IMR-90 (cell line): Measurements from ENCODE around the gene KCNJ6. TPM values are rescaled to one million over a fixed set of nuclear protein-coding genes. Genes with fewer than 3 reads are reported as not detected.
"Not testable (repeated sequence)": the region's sequence is repeated elsewhere in the genome, so short reads cannot be mapped to it uniquely, and the experiment has no call there.

ENCODE experiments used
- ATAC-seq: fragments of 200-7000 bp; cut with Tn5 transposase; 2 replicates; pipeline ENCODE4 v1.9.1; 2020; ENCODE audit warnings: low read depth, mild to moderate bottlenecking, moderate library complexity
- BruUV-seq: library from RNA; stranded (reverse); fragments of 400-500 nt; replicated peaks from 2 replicates; lab custom pipeline; 2021; lab: Mats Ljungman, UMichigan
- CTCF ChIA-PET: fragments of 300-600 bp; formaldehyde crosslinking; extraction: SDS; loops from one replicate; lab custom pipeline; 2021; ENCODE audit warnings: antibody characterized with exemption; lab: Yijun Ruan, JAX
- POLR2A ChIA-PET: fragments of 300-600 bp; sonication (Branson Sonifier 250); formaldehyde crosslinking; loops from one replicate; lab custom pipeline; 2022; ENCODE audit warnings: antibody characterized with exemption; ENCODE audit not compliant: unreplicated experiment; lab: Charles Lee
- DNase-seq: peaks from one replicate; pipeline ENCODE4 v3.0.0; 2013
- H2AFZ ChIP-seq: replicated peaks from 2 replicates; pipeline ENCODE3; 2013; ENCODE audit warnings: low read length, mild to moderate bottlenecking; ENCODE audit not compliant: poor library complexity
- H2AK5ac ChIP-seq: 2 replicates; pipeline ENCODE4 v1.6.1; 2013; ENCODE audit warnings: low read depth, low read length, inconsistent platforms
- H2AK9ac ChIP-seq: replicated peaks from 2 replicates; pipeline ENCODE3; 2013; ENCODE audit warnings: mild to moderate bottlenecking, low read depth, low read length, moderate library complexity; ENCODE audit not compliant: poor library complexity
- H2BK120ac ChIP-seq: 2 replicates; pipeline ENCODE4 v1.6.1; 2013; ENCODE audit warnings: low read depth, low read length, inconsistent platforms
- H2BK15ac ChIP-seq: 3 replicates; pipeline ENCODE4 v1.6.1; 2013; ENCODE audit warnings: low read depth, low read length, inconsistent platforms
- H2BK20ac ChIP-seq: 2 replicates; pipeline ENCODE4 v1.6.1; 2013; ENCODE audit warnings: low read depth, mild to moderate bottlenecking, inconsistent platforms, low read length, moderate library complexity
- H2BK5ac ChIP-seq: 2 replicates; pipeline ENCODE4 v1.6.1; 2013; ENCODE audit warnings: mild to moderate bottlenecking, low read depth, low read length, inconsistent platforms; ENCODE audit not compliant: poor library complexity, severe bottlenecking
- H3K14ac ChIP-seq: replicated peaks from 2 replicates; pipeline ENCODE4 v1.6.1; 2013; ENCODE audit warnings: low read depth, low read length, inconsistent platforms
- H3K18ac ChIP-seq: 2 replicates; pipeline ENCODE4 v1.6.1; 2013; ENCODE audit warnings: low read depth, low read length, control low read depth
- H3K23ac ChIP-seq: 2 replicates; pipeline ENCODE4 v1.6.1; 2013; ENCODE audit warnings: low read depth, low read length, inconsistent platforms
- H3K27ac ChIP-seq: 2 replicates; pipeline ENCODE4 v1.5.1; 2013; ENCODE audit warnings: mild to moderate bottlenecking, control low read depth, low read length; ENCODE audit not compliant: insufficient read depth
- H3K27me3 ChIP-seq: 2 replicates; pipeline ENCODE4 v1.6.1; 2013; ENCODE audit warnings: low read length; ENCODE audit not compliant: control insufficient read depth, insufficient read depth
- H3K36me3 ChIP-seq: 2 replicates; pipeline ENCODE4 v1.6.1; 2013; ENCODE audit warnings: low read length, mixed read lengths; ENCODE audit not compliant: control insufficient read depth, insufficient read depth
- H3K4ac ChIP-seq: 2 replicates; pipeline ENCODE4 v1.6.1; 2013; ENCODE audit warnings: low read depth, low read length, inconsistent platforms
- H3K4me1 ChIP-seq: 2 replicates; pipeline ENCODE4 v1.6.1; 2013; ENCODE audit warnings: low read length, mixed read lengths; ENCODE audit not compliant: control insufficient read depth, insufficient read depth
- H3K4me2 ChIP-seq: 2 replicates; pipeline ENCODE4 v1.6.1; 2013; ENCODE audit warnings: low read depth, mild to moderate bottlenecking, control low read depth, low read length, moderate library complexity
- H3K4me3 ChIP-seq: 2 replicates; pipeline ENCODE4 v1.5.1; 2013; ENCODE audit warnings: low read depth, mild to moderate bottlenecking, control low read depth, low read length, moderate library complexity; ENCODE audit not compliant: insufficient read depth
- H3K56ac ChIP-seq: 2 replicates; pipeline ENCODE4 v1.6.1; 2013; ENCODE audit warnings: low read length, inconsistent platforms; ENCODE audit not compliant: insufficient read depth; ENCODE audit errors: extremely low read depth
- H3K79me1 ChIP-seq, 2 experiments: 2 replicates each; pipeline ENCODE4 v1.6.1; 2013; ENCODE audit warnings: low read length in 2 of 2, inconsistent platforms in 1 of 2, low read depth in 1 of 2
- H3K9ac ChIP-seq: 2 replicates; pipeline ENCODE4 v1.6.1; 2013; ENCODE audit warnings: low read depth, low read length, control low read depth
- H3K9me1 ChIP-seq: 2 replicates; pipeline ENCODE4 v1.6.1; 2013; ENCODE audit warnings: low read length, inconsistent platforms; ENCODE audit not compliant: insufficient read depth
- H3K9me3 ChIP-seq: 2 replicates; pipeline ENCODE4 v1.6.1; 2013; ENCODE audit warnings: low read length; ENCODE audit not compliant: control insufficient read depth, insufficient read depth
- H4K20me1 ChIP-seq: 2 replicates; pipeline ENCODE4 v1.6.1; 2013; ENCODE audit warnings: low read length, inconsistent platforms; ENCODE audit not compliant: insufficient read depth
- H4K5ac ChIP-seq: 2 replicates; pipeline ENCODE4 v1.6.1; 2013; ENCODE audit warnings: mild to moderate bottlenecking, low read depth, low read length, control low read depth
- H4K8ac ChIP-seq, 2 experiments: 2 replicates each; pipeline ENCODE4 v1.6.1; 2013; ENCODE audit warnings: low read depth in 2 of 2, low read length in 2 of 2, control low read depth in 1 of 2, inconsistent platforms in 1 of 2
- H4K91ac ChIP-seq: 2 replicates; pipeline ENCODE4 v1.6.1; 2013; ENCODE audit warnings: low read depth, low read length, inconsistent platforms; ENCODE audit not compliant: insufficient read depth
- WGBS, 2 experiments: methylation state at CpG; one replicate each; pipeline versions ENCODE4 v1.1.5 to v1.1.7; 2013; ENCODE audit warnings: missing lambda C conversion rate in 2 of 2; ENCODE audit not compliant: insufficient read length in 1 of 2; ENCODE audit errors: extremely low coverage in 2 of 2; 5-methylcytosine and 5-hydroxymethylcytosine counted together
- dilution Hi-C: fragments of 300-500 bp; cut with HindIII; formaldehyde crosslinking; loops from one replicate; pipeline ENCODE4 v1.14.3; 2018; ENCODE audit warnings: low sequenced_read_pairs; ENCODE audit not compliant: unreplicated experiment
- in situ Hi-C: fragments of 300-500 bp; cut with MboI; formaldehyde crosslinking; loops from 3 replicates; pipeline ENCODE4 v1.14.3; 2019; ENCODE audit warnings: low sequenced_read_pairs, inconsistent platforms, mixed read lengths
- intact Hi-C: fragments of 100-400 bp; cut with micrococcal nuclease; formaldehyde crosslinking; loops from 2 replicates; pipeline ENCODE4 v1.10.0; 2022
- polyA plus RNA-seq, 3 experiments: library from polyadenylated mRNA; depleted of rRNA; stranded (reverse); fragments of >200 nt; gene quantifications; 2 replicates each; pipeline ENCODE4 v1.2.3, GENCODE V29; 2012; ENCODE audit warnings: low replicate concordance in 1 of 3
- total RNA-seq: library from RNA; depleted of rRNA; stranded (reverse); fragments of >200 nt; gene quantifications from 2 replicates; pipeline ENCODE4 v1.2.3, GENCODE V29; 2012

KCNJ6 gene
- total and polyA plus RNA-seq, 2 of the 4 experiments (the other 2 are of a cell fraction) = under 0.01 to 0.02 TPM

- H2BK20ac ChIP-seq, intact Hi-C loops, H3K9me3 ChIP-seq, H2BK15ac ChIP-seq, H4K91ac ChIP-seq, DNase-seq, H3K4ac ChIP-seq, BruUV-seq, H2BK5ac ChIP-seq, H4K20me1 ChIP-seq, H3K14ac ChIP-seq, H3K23ac ChIP-seq, H3K27ac ChIP-seq, POLR2A ChIA-PET, H3K9me1 ChIP-seq, H2BK120ac ChIP-seq, H3K56ac ChIP-seq, CTCF ChIA-PET, H3K9ac ChIP-seq, dilution Hi-C loops, H3K18ac ChIP-seq, ATAC-seq, H3K4me3 ChIP-seq, H3K4me2 ChIP-seq, H3K4me1 ChIP-seq, H4K5ac ChIP-seq, H4K8ac ChIP-seq, H2AFZ ChIP-seq, H2AK5ac ChIP-seq, H3K79me1 ChIP-seq, in situ Hi-C loops, H3K36me3 ChIP-seq, H2AK9ac ChIP-seq: not testable (repeated sequence)
- no CpG with 5 or more reads among the region's 8 CpGs for WGBS, 2 experiments
- peaks cover 13% of the 10 kb centered on the region for H3K27me3 ChIP-seq
Measured at GRCh38 chr21:37588644-37589043, 327.6 kb downstream of the KCNJ6 start.
